Measurements from ENCODE around the gene PRKCA.

GRCh38 chr17:66686601-66687000, 384.2 kb downstream of the PRKCA start:
- TF ChIP-seq CTCF (IDR thresholded peaks at IDR 0.05; ENCODE audit: extremely low read depth in 1 of 2, insufficient read depth in 1 of 2, low read depth in 1 of 2, low read length in 2 of 2) (no peak), POLR2AphosphoS5 (IDR thresholded peaks at IDR 0.05; ENCODE audit: insufficient read depth, low read depth, low read length) (no peak), MAX (IDR thresholded peaks at IDR 0.05; ENCODE audit: insufficient read depth, insufficient read length) (no peak), GATA2 (IDR thresholded peaks at IDR 0.05; ENCODE audit: insufficient read depth, insufficient read length, low read depth, low read length) (no peak), EZH2 (IDR thresholded peaks at IDR 0.05; ENCODE audit: borderline replicate concordance, low read depth, low read length, severe bottlenecking) (no peak)

Data from endothelial cell of umbilical vein (primary cell).